Muscle of back (tissue), 11 donors: ENCODE measurements around the gene ITGB8. TPM values are rescaled to one million over a fixed set of nuclear protein-coding genes. Genes with fewer than 3 reads are reported as not detected.

Experiments
- DNase-seq, 3 donors: peaks; one replicate each; pipeline versions ENCODE4 v3.0.0 to v3.0.0-alpha.2; 2013
- polyA plus RNA-seq, 10 donors: library from polyadenylated mRNA; unstranded; fragments of 120-200 nt; gene quantifications; one replicate each; pipeline ENCODE4 v1.2.1, GENCODE V29; 2013; ENCODE audit not compliant: insufficient read length in 10 of 10

Gene ITGB8
- polyA plus RNA-seq, 10 donors: 4.5 to 8.5 (median 5.4) TPM

- peak in 2 of 3 donors; percentile 20 to 50 for DNase-seq
Measured at GRCh38 chr7:20307119-20307518, 23.6 kb upstream of the ITGB8 start.

- no peak for DNase-seq
Measured at GRCh38 chr7:20307901-20308300, 22.8 kb upstream of the ITGB8 start.

GRCh38 chr7:20310301-20310700, 20.4 kb upstream of the ITGB8 start:
- DNase-seq: no peak

GRCh38 chr7:20310963-20311742, 19.5 kb upstream of the ITGB8 start:
- peak in 2 of 3 donors; percentile 22 to 40 for DNase-seq

- DNase-seq: no peak
Measured at GRCh38 chr7:20311743-20312042, 19.0 kb upstream of the ITGB8 start.

- no peak for DNase-seq
Measured at GRCh38 chr7:20312562-20312961, 18.1 kb upstream of the ITGB8 start.

GRCh38 chr7:20313626-20314025, 17.1 kb upstream of the ITGB8 start:
- no peak for DNase-seq

- no peak for DNase-seq
Measured at GRCh38 chr7:20314198-20314597, 16.5 kb upstream of the ITGB8 start.

GRCh38 chr7:20316706-20317105, 14.0 kb upstream of the ITGB8 start:
- no peak for DNase-seq

- DNase-seq: no peak
Measured at GRCh38 chr7:20317413-20317812, 13.3 kb upstream of the ITGB8 start.

- no peak for DNase-seq
Measured at GRCh38 chr7:20318933-20319332, 11.8 kb upstream of the ITGB8 start.

- no peak for DNase-seq
Measured at GRCh38 chr7:20320322-20320721, 10.4 kb upstream of the ITGB8 start.

- no peak for DNase-seq
Measured at GRCh38 chr7:20320786-20321185, 9.9 kb upstream of the ITGB8 start.

GRCh38 chr7:20323595-20323994, 7.1 kb upstream of the ITGB8 start:
- DNase-seq: no peak

- DNase-seq: no peak
Measured at GRCh38 chr7:20326342-20326741, 4.4 kb upstream of the ITGB8 start.

GRCh38 chr7:20327055-20327454, 3.6 kb upstream of the ITGB8 start:
- peak; percentile 31 to 52 (median 38) for DNase-seq

GRCh38 chr7:20328027-20328426, 2.7 kb upstream of the ITGB8 start:
- DNase-seq: no peak

- DNase-seq: no peak
Measured at GRCh38 chr7:20328692-20329091, 2.0 kb upstream of the ITGB8 start.

- DNase-seq: peak; percentile 65 to 91 (median 74)
Measured at GRCh38 chr7:20329389-20330238, 1.1 kb upstream of the ITGB8 start.

- DNase-seq: peak in 1 of 3 donors; percentile 65
Measured at GRCh38 chr7:20330928-20331909, 519 bp downstream of the ITGB8 start.

GRCh38 chr7:20331910-20332813, 1.5 kb downstream of the ITGB8 start:
- DNase-seq: no peak
